ENCODE results near the gene KRI1. TPM values are rescaled to one million over a fixed set of nuclear protein-coding genes. Genes with fewer than 3 reads are reported as not detected.
"Not testable (repeated sequence)": the region's sequence is repeated elsewhere in the genome, so short reads cannot be mapped to it uniquely, and the experiment has no call there.

The KRI1 gene
- total RNA-seq, 1 donor from 2014 or later: 24.1 TPM

- Mint-ChIP-seq H3K36me3 (ENCODE audit: unreplicated experiment) (no peaks in the 10 kb centered on the region), H3K9me3 (ENCODE audit: unreplicated experiment) (peaks cover 2% of the 10 kb centered on the region), H3K4me1 (ENCODE audit: low read depth, unreplicated experiment) (no peaks in the 10 kb centered on the region), H3K27ac (ENCODE audit: unreplicated experiment) (no peak overlapping the region), H3K4me3 (ENCODE audit: unreplicated experiment) (no peak overlapping the region), H3K27me3 (ENCODE audit: unreplicated experiment) (peaks cover 5% of the 10 kb centered on the region)
- no peak for DNase-seq
- TF ChIP-seq CTCF (IDR thresholded peaks at IDR 0.05; ENCODE audit: partially characterized antibody, unreplicated experiment): no peak
Observed at GRCh38 chr19:10537668-10538067, 28.1 kb downstream of the KRI1 start.

GRCh38 chr19:10535613-10536012, 30.2 kb downstream of the KRI1 start:
- H3K4me1 Mint-ChIP-seq (ENCODE audit: low read depth, unreplicated experiment): no peaks in the 10 kb centered on the region
- TF ChIP-seq CTCF (IDR thresholded peaks at IDR 0.05; ENCODE audit: partially characterized antibody, unreplicated experiment): no peak
- no peaks in the 10 kb centered on the region for H3K36me3 Mint-ChIP-seq (ENCODE audit: unreplicated experiment)
- H3K4me3 Mint-ChIP-seq (ENCODE audit: unreplicated experiment): no peak overlapping the region
- no peak overlapping the region for H3K27ac Mint-ChIP-seq (ENCODE audit: unreplicated experiment)
- DNase-seq: no peak
- peaks cover 2% of the 10 kb centered on the region for H3K9me3 Mint-ChIP-seq (ENCODE audit: unreplicated experiment)
- H3K27me3 Mint-ChIP-seq (ENCODE audit: unreplicated experiment): peaks cover 5% of the 10 kb centered on the region

- H3K27ac Mint-ChIP-seq (ENCODE audit: unreplicated experiment): no peak overlapping the region
- H3K27me3 Mint-ChIP-seq (ENCODE audit: unreplicated experiment): no peaks in the 10 kb centered on the region
- no peak overlapping the region for H3K4me3 Mint-ChIP-seq (ENCODE audit: unreplicated experiment)
- TF ChIP-seq CTCF (IDR thresholded peaks at IDR 0.05; ENCODE audit: partially characterized antibody, unreplicated experiment): no peak
- H3K36me3 Mint-ChIP-seq (ENCODE audit: unreplicated experiment): no peaks in the 10 kb centered on the region
- H3K4me1 Mint-ChIP-seq (ENCODE audit: low read depth, unreplicated experiment): no peaks in the 10 kb centered on the region
- no peaks in the 10 kb centered on the region for H3K9me3 Mint-ChIP-seq (ENCODE audit: unreplicated experiment)
- DNase-seq: no peak
Observed at GRCh38 chr19:10533646-10534386, 32.0 kb downstream of the KRI1 start.

- DNase-seq: no peak
- H3K27ac Mint-ChIP-seq (ENCODE audit: unreplicated experiment): no peak overlapping the region
- H3K4me1 Mint-ChIP-seq (ENCODE audit: low read depth, unreplicated experiment): no peaks in the 10 kb centered on the region
- peaks cover 5% of the 10 kb centered on the region for H3K27me3 Mint-ChIP-seq (ENCODE audit: unreplicated experiment)
- TF ChIP-seq CTCF (IDR thresholded peaks at IDR 0.05; ENCODE audit: partially characterized antibody, unreplicated experiment): no peak
- H3K36me3 Mint-ChIP-seq (ENCODE audit: unreplicated experiment): no peaks in the 10 kb centered on the region
- H3K4me3 Mint-ChIP-seq (ENCODE audit: unreplicated experiment): no peak overlapping the region
- H3K9me3 Mint-ChIP-seq (ENCODE audit: unreplicated experiment): no peaks in the 10 kb centered on the region
Observed at GRCh38 chr19:10532457-10532856, 33.4 kb downstream of the KRI1 start.

- H3K27me3 Mint-ChIP-seq (ENCODE audit: unreplicated experiment); H3K27ac Mint-ChIP-seq (ENCODE audit: unreplicated experiment); H3K4me3 Mint-ChIP-seq (ENCODE audit: unreplicated experiment); DNase-seq; H3K4me1 Mint-ChIP-seq (ENCODE audit: low read depth, unreplicated experiment); H3K36me3 Mint-ChIP-seq (ENCODE audit: unreplicated experiment); H3K9me3 Mint-ChIP-seq (ENCODE audit: unreplicated experiment): not testable (repeated sequence)
Observed at GRCh38 chr19:10526887-10527286, 38.9 kb downstream of the KRI1 start.
